Right lung (tissue), 5 donors: ENCODE data around the gene PTEN. TPM values are rescaled to one million over a fixed set of nuclear protein-coding genes. Genes with fewer than 3 reads are reported as not detected.
"Not testable (repeated sequence)": the region's sequence is repeated elsewhere in the genome, so short reads cannot be mapped to it uniquely, and the experiment has no call there.

Experiments
- DNase-seq, 2 donors: peaks; one replicate each; pipeline ENCODE4 v3.0.0-alpha.2; 2013
- polyA plus RNA-seq, 5 donors: library from polyadenylated mRNA; unstranded; fragments of 120-200 nt; gene quantifications; one replicate each; pipeline versions ENCODE4 v1.2.1 to v1.2.3, GENCODE V29; 2013; ENCODE audit warnings: inconsistent platforms in 1 of 5, low replicate concordance in 1 of 5; ENCODE audit not compliant: insufficient read length in 5 of 5, insufficient read depth in 1 of 5

Gene PTEN
- polyA plus RNA-seq, 5 donors = 84.7 to 134 (median 122) TPM

GRCh38 chr10:87868277-87868676 is 4.9 kb downstream of the PTEN start:
- no peak for DNase-seq

GRCh38 chr10:87869139-87869538 is 5.7 kb downstream of the PTEN start:
- DNase-seq = not testable (repeated sequence)

GRCh38 chr10:87869773-87870551 is 6.5 kb downstream of the PTEN start:
- DNase-seq = no peak

- no peak for DNase-seq
These were observed 9.4 kb downstream of the PTEN start for GRCh38 chr10:87872828-87873227.

- no peak for DNase-seq
These were observed 10.2 kb downstream of the PTEN start for GRCh38 chr10:87873656-87874055.

GRCh38 chr10:87875929-87876571 is 12.6 kb downstream of the PTEN start:
- DNase-seq = no peak

- DNase-seq = no peak
These were observed 15.4 kb downstream of the PTEN start for GRCh38 chr10:87878664-87879459.

- DNase-seq = no peak
These were observed 16.9 kb downstream of the PTEN start for GRCh38 chr10:87880336-87880735.

- not testable (repeated sequence) for DNase-seq
These were observed 18.1 kb downstream of the PTEN start for GRCh38 chr10:87881373-87882059.

- DNase-seq = no peak
These were observed 19.3 kb downstream of the PTEN start for GRCh38 chr10:87882555-87883294.

GRCh38 chr10:87886635-87887034 is 23.2 kb downstream of the PTEN start:
- no peak for DNase-seq

GRCh38 chr10:87887146-87887545 is 23.7 kb downstream of the PTEN start:
- DNase-seq = no peak

GRCh38 chr10:87887548-87888289 is 24.3 kb downstream of the PTEN start:
- DNase-seq = no peak

- no peak for DNase-seq
These were observed 32.0 kb downstream of the PTEN start for GRCh38 chr10:87895430-87895829.

GRCh38 chr10:87896216-87896615 is 32.8 kb downstream of the PTEN start:
- no peak for DNase-seq

- DNase-seq = not testable (repeated sequence)
These were observed 34.5 kb downstream of the PTEN start for GRCh38 chr10:87897957-87898356.

- DNase-seq = not testable (repeated sequence)
These were observed 40.0 kb downstream of the PTEN start for GRCh38 chr10:87903396-87903795.

GRCh38 chr10:87913156-87913921 is 49.9 kb downstream of the PTEN start:
- DNase-seq = no peak

- no peak for DNase-seq
These were observed 52.0 kb downstream of the PTEN start for GRCh38 chr10:87915406-87915805.

- no peak for DNase-seq
These were observed 52.6 kb downstream of the PTEN start for GRCh38 chr10:87915989-87916388.
